Measurements from ENCODE around the gene KCNQ1.

Gene KCNQ1

GRCh38 chr11:2708757-2709281 lies 264.0 kb downstream of the KCNQ1 start:
- Histone ChIP-seq H3K36me3 (ENCODE audit: low read length) (no peaks in the 10 kb centered on the region), H2AFZ (ENCODE audit: low read depth, low read length, severe bottlenecking) (no peak overlapping the region), H3K4me2 (ENCODE audit: low read depth, low read length, poor library complexity, severe bottlenecking) (no peak overlapping the region), H3K27me3 (ENCODE audit: low read length) (no peaks in the 10 kb centered on the region), H3K27ac (ENCODE audit: low read depth, low read length) (no peak overlapping the region), H3F3A (ENCODE audit: insufficient read depth) (no peaks in the 10 kb centered on the region), H3K79me2 (ENCODE audit: insufficient read depth, low read length) (no peaks in the 10 kb centered on the region), H3K4me3 (ENCODE audit: insufficient read depth, low read length, poor library complexity, severe bottlenecking) (no peak overlapping the region), H4K20me1 (ENCODE audit: low read depth, low read length) (no peaks in the 10 kb centered on the region), H3K9me3 (ENCODE audit: insufficient read depth, low read length) (no peaks in the 10 kb centered on the region), H3K9me2 (replicated peaks; ENCODE audit: insufficient read depth, low read length) (no peaks in the 10 kb centered on the region), H3K9ac (ENCODE audit: low read length) (no peak overlapping the region)
- TF ChIP-seq EZH2phosphoT487 (conservative IDR thresholded peaks at IDR 0.05; ENCODE audit: low read length), result no peak
- TF ChIP-seq, protein P1, sequence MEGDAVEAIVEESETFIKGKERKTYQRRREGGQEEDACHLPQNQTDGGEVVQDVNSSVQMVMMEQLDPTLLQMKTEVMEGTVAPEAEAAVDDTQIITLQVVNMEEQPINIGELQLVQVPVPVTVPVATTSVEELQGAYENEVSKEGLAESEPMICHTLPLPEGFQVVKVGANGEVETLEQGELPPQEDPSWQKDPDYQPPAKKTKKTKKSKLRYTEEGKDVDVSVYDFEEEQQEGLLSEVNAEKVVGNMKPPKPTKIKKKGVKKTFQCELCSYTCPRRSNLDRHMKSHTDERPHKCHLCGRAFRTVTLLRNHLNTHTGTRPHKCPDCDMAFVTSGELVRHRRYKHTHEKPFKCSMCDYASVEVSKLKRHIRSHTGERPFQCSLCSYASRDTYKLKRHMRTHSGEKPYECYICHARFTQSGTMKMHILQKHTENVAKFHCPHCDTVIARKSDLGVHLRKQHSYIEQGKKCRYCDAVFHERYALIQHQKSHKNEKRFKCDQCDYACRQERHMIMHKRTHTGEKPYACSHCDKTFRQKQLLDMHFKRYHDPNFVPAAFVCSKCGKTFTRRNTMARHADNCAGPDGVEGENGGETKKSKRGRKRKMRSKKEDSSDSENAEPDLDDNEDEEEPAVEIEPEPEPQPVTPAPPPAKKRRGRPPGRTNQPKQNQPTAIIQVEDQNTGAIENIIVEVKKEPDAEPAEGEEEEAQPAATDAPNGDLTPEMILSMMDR (IDR thresholded peaks at IDR 0.05; ENCODE audit: insufficient read depth, low read length, poor library complexity, severe bottlenecking), result no peak

DNA sequence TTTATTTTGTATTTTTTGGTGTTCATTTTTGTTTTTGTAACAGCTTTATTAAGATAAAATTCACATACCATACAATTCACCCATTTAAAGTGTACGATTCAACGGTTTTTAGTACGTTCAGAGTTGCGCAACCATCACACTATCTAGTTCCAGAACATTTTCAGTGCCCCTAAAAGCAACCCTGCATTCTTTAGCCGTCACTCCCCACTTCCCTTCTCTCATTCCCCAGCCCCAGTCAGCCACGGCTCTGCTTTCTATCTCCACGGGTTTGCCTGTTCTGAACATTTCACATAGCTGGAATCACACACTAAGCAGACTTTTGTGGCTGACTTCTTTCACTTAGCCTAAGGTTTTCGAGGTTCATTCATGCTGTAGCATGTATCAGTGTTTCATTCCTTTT lies 264.6 kb downstream of the KCNQ1 start:
- H4K20me1 ChIP-seq (ENCODE audit: low read depth, low read length), result no peaks in the 10 kb centered on the region
- no peaks in the 10 kb centered on the region for H3K9me3 ChIP-seq (ENCODE audit: insufficient read depth, low read length)
- H3K27me3 ChIP-seq (ENCODE audit: low read length), result no peaks in the 10 kb centered on the region
- no peak for TF ChIP-seq EZH2phosphoT487 (conservative IDR thresholded peaks at IDR 0.05; ENCODE audit: low read length)
- TF ChIP-seq, protein P1 (IDR thresholded peaks at IDR 0.05; ENCODE audit: insufficient read depth, low read length, poor library complexity, severe bottlenecking), result no peak
- no peaks in the 10 kb centered on the region for H3K9me2 ChIP-seq (replicated peaks; ENCODE audit: insufficient read depth, low read length)
- H3K36me3 ChIP-seq (ENCODE audit: low read length), result no peaks in the 10 kb centered on the region
- H3F3A ChIP-seq (ENCODE audit: insufficient read depth), result no peaks in the 10 kb centered on the region
- no peak overlapping the region for H3K27ac ChIP-seq (ENCODE audit: low read depth, low read length)
- no peak overlapping the region for H3K4me2 ChIP-seq (ENCODE audit: low read depth, low read length, poor library complexity, severe bottlenecking)
- H3K4me3 ChIP-seq (ENCODE audit: insufficient read depth, low read length, poor library complexity, severe bottlenecking), result no peak overlapping the region
- H2AFZ ChIP-seq (ENCODE audit: low read depth, low read length, severe bottlenecking), result no peak overlapping the region
- no peaks in the 10 kb centered on the region for H3K79me2 ChIP-seq (ENCODE audit: insufficient read depth, low read length)
- no peak overlapping the region for H3K9ac ChIP-seq (ENCODE audit: low read length)

GRCh38 chr11:2711161-2711560 lies 266.4 kb downstream of the KCNQ1 start:
- Histone ChIP-seq H2AFZ (ENCODE audit: low read depth, low read length, severe bottlenecking) (no peak overlapping the region), H3K4me2 (ENCODE audit: low read depth, low read length, poor library complexity, severe bottlenecking) (no peak overlapping the region), H4K20me1 (ENCODE audit: low read depth, low read length) (no peaks in the 10 kb centered on the region), H3K9ac (ENCODE audit: low read length) (no peak overlapping the region), H3K9me3 (ENCODE audit: insufficient read depth, low read length) (no peaks in the 10 kb centered on the region), H3K27me3 (ENCODE audit: low read length) (no peaks in the 10 kb centered on the region), H3K4me3 (ENCODE audit: insufficient read depth, low read length, poor library complexity, severe bottlenecking) (no peak overlapping the region), H3K79me2 (ENCODE audit: insufficient read depth, low read length) (no peaks in the 10 kb centered on the region), H3K27ac (ENCODE audit: low read depth, low read length) (no peak overlapping the region), H3K36me3 (ENCODE audit: low read length) (no peaks in the 10 kb centered on the region), H3K9me2 (replicated peaks; ENCODE audit: insufficient read depth, low read length) (no peaks in the 10 kb centered on the region), H3F3A (ENCODE audit: insufficient read depth) (no peaks in the 10 kb centered on the region)
- no peak for TF ChIP-seq EZH2phosphoT487 (conservative IDR thresholded peaks at IDR 0.05; ENCODE audit: low read length)
- TF ChIP-seq, protein P1 (IDR thresholded peaks at IDR 0.05; ENCODE audit: insufficient read depth, low read length, poor library complexity, severe bottlenecking), result no peak
